Fibroblast of mammary gland (primary cell): ENCODE results near the gene EPN3.

Experiments used
- DNase-seq: peaks from one replicate; pipeline ENCODE4 v3.0.0-alpha.2; 2010; ENCODE audit warnings: low read depth
- H3K4me3 ChIP-seq: 2 replicates; pipeline ENCODE4 v1.5.1; 2011; ENCODE audit warnings: low read depth, mild to moderate bottlenecking, low read length, moderate library complexity; ENCODE audit not compliant: control insufficient read depth
- TF ChIP-seq, protein P1 (sequence below): conservative IDR thresholded peaks from 2 replicates; pipeline ENCODE4 v1.5.1; 2011; ENCODE audit warnings: low read depth, low read length, inconsistent platforms; ENCODE audit not compliant: control insufficient read depth, insufficient read depth

EPN3 gene

DNA sequence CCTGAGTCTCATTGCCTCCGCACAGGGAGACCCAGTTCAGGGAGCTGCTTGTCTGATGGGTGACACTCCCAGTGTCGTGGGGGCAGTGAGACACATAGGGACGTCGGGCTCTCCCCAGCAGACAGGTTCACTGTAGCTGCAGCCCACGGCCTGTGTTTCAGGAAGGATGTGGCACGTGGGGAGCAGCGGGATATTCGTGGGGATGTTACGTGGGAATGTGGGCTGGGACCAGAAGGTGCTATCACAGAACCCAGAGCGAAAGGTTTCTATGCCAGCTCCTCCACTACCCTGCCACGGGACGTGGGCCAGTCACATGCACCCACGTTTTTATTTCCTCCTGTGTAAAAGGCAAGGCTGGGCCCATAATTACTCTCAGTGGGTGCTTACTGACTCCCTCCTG lies 44.3 kb downstream of the EPN3 start:
- DNase-seq, result no peak
- TF ChIP-seq, protein P1, sequence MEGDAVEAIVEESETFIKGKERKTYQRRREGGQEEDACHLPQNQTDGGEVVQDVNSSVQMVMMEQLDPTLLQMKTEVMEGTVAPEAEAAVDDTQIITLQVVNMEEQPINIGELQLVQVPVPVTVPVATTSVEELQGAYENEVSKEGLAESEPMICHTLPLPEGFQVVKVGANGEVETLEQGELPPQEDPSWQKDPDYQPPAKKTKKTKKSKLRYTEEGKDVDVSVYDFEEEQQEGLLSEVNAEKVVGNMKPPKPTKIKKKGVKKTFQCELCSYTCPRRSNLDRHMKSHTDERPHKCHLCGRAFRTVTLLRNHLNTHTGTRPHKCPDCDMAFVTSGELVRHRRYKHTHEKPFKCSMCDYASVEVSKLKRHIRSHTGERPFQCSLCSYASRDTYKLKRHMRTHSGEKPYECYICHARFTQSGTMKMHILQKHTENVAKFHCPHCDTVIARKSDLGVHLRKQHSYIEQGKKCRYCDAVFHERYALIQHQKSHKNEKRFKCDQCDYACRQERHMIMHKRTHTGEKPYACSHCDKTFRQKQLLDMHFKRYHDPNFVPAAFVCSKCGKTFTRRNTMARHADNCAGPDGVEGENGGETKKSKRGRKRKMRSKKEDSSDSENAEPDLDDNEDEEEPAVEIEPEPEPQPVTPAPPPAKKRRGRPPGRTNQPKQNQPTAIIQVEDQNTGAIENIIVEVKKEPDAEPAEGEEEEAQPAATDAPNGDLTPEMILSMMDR, result no peak
- no peak overlapping the region for H3K4me3 ChIP-seq

DNA sequence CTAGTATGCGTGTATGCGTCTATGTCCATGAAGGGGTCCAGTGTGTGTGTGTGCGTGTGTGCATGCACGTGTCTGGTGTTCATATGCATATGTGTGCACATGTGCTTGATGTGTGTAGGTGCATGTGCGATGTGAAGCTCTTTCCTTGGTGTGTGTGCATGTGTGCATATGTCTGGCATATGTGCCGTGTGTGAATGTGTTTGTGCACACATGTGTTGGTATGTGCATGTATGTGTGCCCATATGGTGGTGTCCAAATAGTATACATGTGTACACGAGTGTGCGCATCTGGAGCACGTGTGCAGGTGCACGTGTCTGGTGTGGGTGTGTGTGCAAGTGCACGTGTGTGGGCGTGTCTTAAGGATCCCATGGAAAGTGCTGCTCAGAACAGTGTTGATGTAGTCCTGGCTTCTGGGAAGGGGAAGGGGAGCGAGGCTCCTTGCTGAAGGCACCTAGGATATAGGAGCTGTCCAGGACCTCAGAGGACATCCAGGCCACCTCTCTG lies 45.0 kb downstream of the EPN3 start:
- DNase-seq, result no peak
- TF ChIP-seq, protein P1, result no peak
- no peak overlapping the region for H3K4me3 ChIP-seq

DNA sequence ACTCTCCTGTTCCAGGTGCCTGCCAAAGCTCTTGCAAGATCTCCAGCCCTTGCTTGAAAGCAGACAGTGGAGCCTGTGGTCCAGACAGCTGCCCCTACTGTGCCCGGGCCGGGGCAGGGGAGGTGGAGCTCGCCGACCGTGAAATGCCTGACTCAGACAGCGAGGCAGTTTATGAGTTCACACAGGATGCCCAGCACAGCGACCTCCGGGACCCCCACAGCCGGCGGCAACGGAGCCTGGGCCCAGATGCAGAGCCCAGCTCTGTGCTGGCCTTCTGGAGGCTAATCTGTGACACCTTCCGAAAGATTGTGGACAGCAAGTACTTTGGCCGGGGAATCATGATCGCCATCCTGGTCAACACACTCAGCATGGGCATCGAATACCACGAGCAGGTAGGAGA lies 45.6 kb downstream of the EPN3 start:
- TF ChIP-seq, protein P1, result no peak
- H3K4me3 ChIP-seq, result no peak overlapping the region
- no peak for DNase-seq

DNA sequence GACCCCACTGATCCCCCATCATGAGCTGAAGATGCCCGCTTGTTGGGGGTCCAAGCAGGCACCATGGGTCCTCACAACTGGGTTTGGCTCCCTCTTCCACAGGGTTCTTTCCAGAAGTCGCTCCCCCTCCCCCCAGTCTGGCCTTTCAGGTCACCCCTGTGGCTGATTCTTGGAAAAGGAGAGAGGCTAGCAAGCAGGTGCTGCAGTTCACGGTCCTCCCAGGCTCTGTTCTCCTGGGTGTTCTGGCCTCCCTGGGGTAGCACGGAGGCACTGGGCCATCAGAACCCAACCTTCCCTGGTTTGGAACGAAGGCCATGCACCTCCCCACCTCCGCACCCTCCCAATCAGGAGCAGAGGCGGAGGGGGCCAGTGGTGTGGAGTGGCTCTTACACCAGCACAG lies 46.9 kb downstream of the EPN3 start:
- no peak overlapping the region for H3K4me3 ChIP-seq
- TF ChIP-seq, protein P1, result no peak
- DNase-seq, result no peak

DNA sequence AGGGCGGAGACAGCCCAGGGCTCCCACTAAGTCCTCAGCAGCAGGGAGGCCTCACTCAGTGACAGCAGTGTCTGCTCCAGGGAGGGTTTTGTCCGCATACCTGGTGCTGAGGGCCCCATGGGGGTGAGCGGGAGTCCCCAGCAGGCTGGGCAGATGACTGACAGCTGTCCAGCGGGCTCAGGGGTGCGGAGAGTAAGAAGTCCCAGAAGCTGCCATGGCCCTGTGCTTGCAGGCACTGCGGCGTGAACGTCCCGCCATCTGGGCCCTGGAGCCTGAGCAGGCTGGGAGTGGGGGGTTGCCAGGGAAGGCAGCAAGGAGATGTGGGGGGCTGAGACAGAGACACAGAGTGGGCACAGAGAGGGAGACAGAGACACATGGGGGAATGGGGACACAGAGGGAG lies 48.1 kb downstream of the EPN3 start:
- DNase-seq, result no peak
- TF ChIP-seq, protein P1, result no peak
- H3K4me3 ChIP-seq, result no peak overlapping the region

DNA sequence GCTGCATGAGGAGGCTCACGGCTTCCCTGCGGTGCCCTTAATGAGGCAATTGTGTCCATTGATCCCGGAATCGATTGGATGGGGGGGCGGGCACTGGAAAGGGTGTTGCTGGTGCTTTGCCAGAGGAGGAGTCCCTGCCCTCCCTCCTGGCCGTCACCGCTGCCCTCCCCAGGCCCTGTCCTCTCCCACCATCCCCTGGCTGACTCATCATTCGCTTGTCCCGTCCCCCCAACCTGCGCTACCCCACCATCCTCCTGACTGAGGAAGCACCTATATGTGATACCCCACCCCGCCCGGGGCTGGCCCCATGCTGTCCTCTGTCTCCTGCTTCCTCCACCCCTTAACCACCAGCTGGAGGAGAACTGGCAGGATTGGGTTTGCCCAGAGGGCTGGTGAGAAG lies 48.8 kb downstream of the EPN3 start:
- no peak for DNase-seq
- TF ChIP-seq, protein P1, result no peak
- H3K4me3 ChIP-seq, result no peak overlapping the region

DNA sequence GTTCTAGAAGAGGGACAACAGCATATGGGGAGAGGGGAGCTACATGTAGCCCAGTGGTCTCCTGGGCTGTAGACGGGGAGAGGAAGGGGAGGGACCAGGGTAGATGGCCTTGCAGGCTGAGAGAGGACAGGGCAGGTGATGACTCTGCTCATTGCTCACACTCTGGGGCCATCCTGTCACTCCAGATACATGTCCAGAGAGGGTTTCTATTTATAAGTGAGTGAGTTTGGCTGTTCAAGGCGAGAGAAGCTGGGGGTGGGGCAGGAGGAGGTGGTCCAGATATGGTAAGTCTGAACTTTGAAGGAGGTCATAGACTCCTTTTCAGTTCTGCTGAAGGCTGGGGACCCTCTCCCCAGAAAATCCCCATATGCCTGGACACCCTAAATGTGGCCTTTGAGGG lies 50.2 kb downstream of the EPN3 start:
- TF ChIP-seq, protein P1, result no peak
- no peak for DNase-seq
- no peak overlapping the region for H3K4me3 ChIP-seq
